Bronchus fibroblast of lung (primary cell): ENCODE measurements around the gene RCC1. TPM values are rescaled to one million over a fixed set of nuclear protein-coding genes. Genes with fewer than 3 reads are reported as not detected.

Source experiments
- total RNA-seq: library from RNA; depleted of rRNA; stranded (reverse); fragments of >200 nt; gene quantifications from 2 replicates; pipeline ENCODE4 v1.2.3, GENCODE V29; 2015

RCC1 gene, protein sequence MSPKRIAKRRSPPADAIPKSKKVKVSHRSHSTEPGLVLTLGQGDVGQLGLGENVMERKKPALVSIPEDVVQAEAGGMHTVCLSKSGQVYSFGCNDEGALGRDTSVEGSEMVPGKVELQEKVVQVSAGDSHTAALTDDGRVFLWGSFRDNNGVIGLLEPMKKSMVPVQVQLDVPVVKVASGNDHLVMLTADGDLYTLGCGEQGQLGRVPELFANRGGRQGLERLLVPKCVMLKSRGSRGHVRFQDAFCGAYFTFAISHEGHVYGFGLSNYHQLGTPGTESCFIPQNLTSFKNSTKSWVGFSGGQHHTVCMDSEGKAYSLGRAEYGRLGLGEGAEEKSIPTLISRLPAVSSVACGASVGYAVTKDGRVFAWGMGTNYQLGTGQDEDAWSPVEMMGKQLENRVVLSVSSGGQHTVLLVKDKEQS
- total RNA-seq = 57.8 and 65.0 TPM in 2 replicates

DNA sequence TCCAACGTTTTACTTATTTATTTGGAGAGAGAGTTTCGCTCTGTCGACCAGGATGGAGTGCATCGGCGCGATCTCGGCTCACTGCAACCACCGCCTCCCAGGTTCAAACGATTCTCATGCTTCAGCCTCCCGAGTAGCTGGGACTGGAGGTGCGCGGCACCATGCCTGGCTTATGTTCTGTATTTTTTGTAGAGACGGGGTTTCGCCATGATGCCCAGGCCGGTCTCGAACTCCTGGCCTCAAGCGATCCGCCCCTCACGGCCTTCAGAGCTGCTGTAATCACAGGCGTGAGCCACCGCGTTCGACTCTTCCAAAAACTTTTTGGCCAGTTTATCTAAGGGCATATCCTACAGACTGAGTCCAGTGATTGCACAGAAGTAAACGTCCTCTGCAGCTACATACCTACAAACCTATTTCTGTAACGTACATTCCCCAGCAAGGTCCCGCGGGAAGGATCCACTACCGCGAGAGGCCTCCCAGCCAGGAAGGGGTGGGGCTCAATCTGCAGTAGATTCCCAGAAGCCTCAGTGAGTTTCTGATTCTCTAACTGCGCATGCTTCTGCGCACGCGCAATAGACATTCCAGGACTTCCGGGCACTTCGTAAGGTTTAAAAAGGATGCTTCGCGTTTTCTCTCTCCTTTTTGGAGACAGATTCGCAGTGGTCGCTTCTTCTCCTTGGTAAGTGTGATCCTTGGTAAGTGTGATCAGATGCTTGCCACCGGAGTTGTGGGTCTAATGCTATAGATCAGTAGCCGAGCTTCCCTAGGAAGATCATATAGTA, at the start of gene RCC1:
Gene RCC1, plus strand, starts transcription at position 638 of the 782 bp plus-strand sequence. CDS start 23,824 bp downstream, outside the sequence.

DNA sequence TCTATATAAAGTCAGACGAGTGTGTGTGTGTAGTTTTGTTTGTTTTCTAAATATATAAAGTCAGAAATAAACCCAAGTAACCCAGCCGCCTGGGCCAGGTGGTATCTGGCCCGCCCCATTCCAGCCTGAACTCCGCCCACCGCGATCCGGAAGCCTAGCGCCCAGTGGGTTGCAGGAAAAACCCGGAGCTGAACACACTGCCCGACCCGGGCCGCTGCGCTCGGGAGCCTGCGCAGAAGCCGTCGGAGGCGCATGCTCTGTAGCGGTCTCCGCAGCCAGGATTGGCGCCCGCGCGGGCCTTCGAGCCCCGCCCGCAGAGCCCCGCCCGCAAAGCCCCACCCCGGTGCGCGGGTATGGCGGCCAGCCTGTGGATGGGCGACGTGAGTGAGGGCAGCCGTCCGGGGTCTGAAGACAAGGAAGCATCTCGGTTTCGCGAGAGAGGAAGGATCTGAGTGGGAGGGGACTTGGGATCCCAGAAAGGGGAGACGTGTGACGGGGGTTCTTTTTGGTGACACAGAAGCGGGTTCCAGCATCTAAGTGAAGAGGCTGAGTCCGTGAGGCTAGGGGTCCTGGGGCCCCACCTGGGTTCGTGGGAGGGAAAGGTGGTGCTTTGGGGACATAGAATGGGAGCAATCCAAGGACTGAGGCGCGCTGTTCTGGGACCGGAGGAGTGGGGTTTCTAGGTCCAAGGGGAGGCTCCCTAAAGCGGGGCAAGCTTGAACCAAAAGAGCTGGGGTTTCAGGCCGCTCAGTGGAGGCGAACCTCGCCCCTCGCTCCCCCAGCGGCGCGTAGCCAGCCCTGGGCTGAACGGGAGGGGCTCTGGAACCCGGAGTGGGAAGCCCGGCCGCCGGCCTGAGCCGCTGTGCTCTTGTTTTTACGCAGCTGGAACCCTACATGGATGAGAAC, 47.2 kb downstream of the RCC1 start, which contains the start of gene TRNAU1AP:
Gene TRNAU1AP, plus strand, starts transcription at position 328 of the 906 bp plus-strand sequence. Its CDS starts 26 bp downstream, at position 354.

Other genes starting within 250 kb of the RCC1 start
- 28.8 and 29.1 TPM in 2 replicates for gene SESN2, start 246.5 kb upstream of the RCC1 start, total RNA-seq
- 19.9 and 20.5 TPM in 2 replicates for gene MED18, start 177.0 kb upstream of the RCC1 start, total RNA-seq
- 9.8 and 10.7 TPM in 2 replicates for gene PHACTR4, start 136.3 kb upstream of the RCC1 start, total RNA-seq
- gene TRNAU1AP, start 47.0 kb downstream of the RCC1 start, total RNA-seq = 27.4 and 28.7 TPM in 2 replicates
- gene RAB42, start 86.2 kb downstream of the RCC1 start, total RNA-seq = 6.2 and 7.4 TPM in 2 replicates
- gene TAF12, start 137.0 kb downstream of the RCC1 start, total RNA-seq = 29.7 and 32.6 TPM in 2 replicates
- not detected in 2 replicates for gene RNU11, start 142.6 kb downstream of the RCC1 start, total RNA-seq
- gene GMEB1, start 162.7 kb downstream of the RCC1 start, total RNA-seq = 4.5 and 5.7 TPM in 2 replicates
- 47.6 and 49.2 TPM in 2 replicates for gene YTHDF2, start 230.9 kb downstream of the RCC1 start, total RNA-seq